ENCODE measurements around the gene SEC14L3.

SEC14L3 gene

GRCh38 chr22:30491381-30491780 is 19.6 kb upstream of the SEC14L3 start (continued):
- TF ChIP-seq MEIS1 (CRISPR knock-in tag; IDR thresholded peaks at IDR 0.05; ENCODE audit: borderline replicate concordance) (no peak), KLF7 (tag by site-specific recombination; IDR thresholded peaks at IDR 0.05; ENCODE audit: borderline replicate concordance) (no peak), ZNF561 (tag by site-specific recombination; IDR thresholded peaks at IDR 0.05; ENCODE audit: borderline replicate concordance) (no peak), ZSCAN23 (tag by site-specific recombination; IDR thresholded peaks at IDR 0.05) (no peak), ZNF19 (tag by site-specific recombination; IDR thresholded peaks at IDR 0.05; ENCODE audit: low read depth) (no peak)

- no peaks in the 10 kb centered on the region for H3K9me3 ChIP-seq (ENCODE audit: control insufficient read depth, insufficient read depth, low read depth, low read length)
- H3K4me3 ChIP-seq (ENCODE audit: low read depth, low read length) = no peak overlapping the region
- CTCF ChIA-PET = interaction anchor here (1.2 kb wide), 1 partner anchor 100 kb away, joined by 3 read pairs; no protein-coding TSS in a partner anchor
- H3K4me1 ChIP-seq (ENCODE audit: control insufficient read depth, insufficient read depth, low read length) = no peaks in the 10 kb centered on the region
- TF ChIP-seq ZNF585B (tag by site-specific recombination; IDR thresholded peaks at IDR 0.05) (peak; percentile 60), ZNF280C (tag by site-specific recombination; IDR thresholded peaks at IDR 0.05) (no peak)
- H3K27ac ChIP-seq (ENCODE audit: extremely low read depth, low read depth, low read length) = no peak overlapping the region
- H3K36me3 ChIP-seq (ENCODE audit: control insufficient read depth in 2 of 2, insufficient read depth in 1 of 2, low read length in 2 of 2) = no peaks in the 10 kb centered on the region
- POLR2A ChIA-PET = no interaction called here
Measured at GRCh38 chr22:30490399-30490798, 18.6 kb upstream of the SEC14L3 start.

- Histone ChIP-seq H3K27ac (ENCODE audit: extremely low read depth, low read depth, low read length) (no peak overlapping the region), H3K9me3 (ENCODE audit: control insufficient read depth, insufficient read depth, low read depth, low read length) (no peaks in the 10 kb centered on the region), H3K4me3 (ENCODE audit: low read depth, low read length) (no peak overlapping the region), H3K36me3 (ENCODE audit: control insufficient read depth in 2 of 2, insufficient read depth in 1 of 2, low read length in 2 of 2) (no peaks in the 10 kb centered on the region), H3K4me1 (ENCODE audit: control insufficient read depth, insufficient read depth, low read length) (no peaks in the 10 kb centered on the region)
- TF ChIP-seq SCRT1 (tag by site-specific recombination; IDR thresholded peaks at IDR 0.05; ENCODE audit: borderline replicate concordance) = no peak
- no peak for TF ChIP-seq ZFP41 (tag by site-specific recombination; IDR thresholded peaks at IDR 0.05; ENCODE audit: borderline replicate concordance)
- no peak for TF ChIP-seq TRIM28 (IDR thresholded peaks at IDR 0.05; ENCODE audit: borderline replicate concordance, low read length)
- no peak for TF ChIP-seq ZNF658 (tag by site-specific recombination; IDR thresholded peaks at IDR 0.05)
- no peak for TF ChIP-seq ZNF654 (tag by site-specific recombination; IDR thresholded peaks at IDR 0.05; ENCODE audit: low read depth)
- no peak for TF ChIP-seq KLF7 (tag by site-specific recombination; IDR thresholded peaks at IDR 0.05; ENCODE audit: borderline replicate concordance)
- TF ChIP-seq ZNF624 (tag by site-specific recombination; IDR thresholded peaks at IDR 0.05) = no peak
- no peak for TF ChIP-seq ZNF707 (tag by site-specific recombination; IDR thresholded peaks at IDR 0.05)
- TF ChIP-seq ZNF169 (tag by site-specific recombination; IDR thresholded peaks at IDR 0.05) = no peak
- no peak for TF ChIP-seq ZNF677 (tag by site-specific recombination; IDR thresholded peaks at IDR 0.05)
- no peak for TF ChIP-seq ZNF114 (tag by site-specific recombination; IDR thresholded peaks at IDR 0.05)
- TF ChIP-seq MEIS1 (CRISPR knock-in tag; IDR thresholded peaks at IDR 0.05; ENCODE audit: borderline replicate concordance) = no peak
- no peak for TF ChIP-seq ATF2 (tag by site-specific recombination; IDR thresholded peaks at IDR 0.05; ENCODE audit: low read depth)
- no peak for TF ChIP-seq GLIS1 (tag by site-specific recombination; IDR thresholded peaks at IDR 0.05)
- TF ChIP-seq ZNF558 (tag by site-specific recombination; IDR thresholded peaks at IDR 0.05) = no peak
- TF ChIP-seq ZBTB17 (tag by site-specific recombination; IDR thresholded peaks at IDR 0.05) = no peak
- ChIA-PET POLR2A (no interaction called here), CTCF (interaction anchor here (0.7 kb wide), 1 partner anchor 218 kb away, joined by 4 read pairs; no protein-coding TSS in a partner anchor)
Measured at GRCh38 chr22:30488121-30488520, 16.3 kb upstream of the SEC14L3 start.
